ENCODE measurements around the gene BPI.
A peak's percentile ranks its signal among the peaks of the same experiment; 100 is the strongest.
"Not testable (repeated sequence)": the region's sequence is repeated elsewhere in the genome, so short reads cannot be mapped to it uniquely, and the experiment has no call there.

The BPI gene

DNA sequence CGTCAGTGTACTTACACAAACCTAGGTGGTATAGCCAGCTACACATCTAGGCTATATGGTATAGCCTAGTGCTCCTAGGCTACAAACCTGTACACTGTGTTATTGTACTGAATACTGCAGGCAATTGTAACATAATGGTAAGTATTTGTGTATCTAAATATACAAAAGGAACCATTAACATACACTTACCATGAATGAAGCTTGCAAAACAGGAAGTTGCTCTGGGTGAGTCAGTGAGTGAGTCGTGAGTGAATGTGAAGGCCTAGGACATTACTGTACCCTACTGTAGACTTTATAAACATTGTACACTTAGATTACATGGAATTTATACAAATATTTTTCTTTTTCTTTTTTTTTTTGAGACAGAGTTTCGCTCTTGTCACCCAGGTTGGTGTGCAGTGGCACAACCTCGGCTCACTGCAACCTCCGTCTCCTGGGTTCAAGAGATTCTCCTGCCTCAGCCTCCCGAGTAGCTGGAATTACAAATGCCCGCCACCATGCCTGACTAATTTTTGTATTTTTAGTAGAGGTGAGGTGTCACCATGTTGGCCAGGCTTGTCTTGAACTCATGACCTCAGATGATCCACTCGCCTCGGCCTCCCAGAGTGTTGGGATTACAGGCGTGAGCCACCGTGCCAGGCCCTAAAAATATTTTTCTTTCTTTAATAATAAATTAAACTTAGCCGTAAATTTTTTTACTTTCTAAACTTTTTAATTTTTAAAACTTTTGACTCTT, 28.0 kb upstream of the BPI start:
- no peak overlapping the region for H3K4me3 ChIP-seq (ENCODE audit: control insufficient read depth, low read depth, low read length)
- DNase-seq (ENCODE audit: low read depth) = peak; percentile 38
- TF ChIP-seq, protein P1, sequence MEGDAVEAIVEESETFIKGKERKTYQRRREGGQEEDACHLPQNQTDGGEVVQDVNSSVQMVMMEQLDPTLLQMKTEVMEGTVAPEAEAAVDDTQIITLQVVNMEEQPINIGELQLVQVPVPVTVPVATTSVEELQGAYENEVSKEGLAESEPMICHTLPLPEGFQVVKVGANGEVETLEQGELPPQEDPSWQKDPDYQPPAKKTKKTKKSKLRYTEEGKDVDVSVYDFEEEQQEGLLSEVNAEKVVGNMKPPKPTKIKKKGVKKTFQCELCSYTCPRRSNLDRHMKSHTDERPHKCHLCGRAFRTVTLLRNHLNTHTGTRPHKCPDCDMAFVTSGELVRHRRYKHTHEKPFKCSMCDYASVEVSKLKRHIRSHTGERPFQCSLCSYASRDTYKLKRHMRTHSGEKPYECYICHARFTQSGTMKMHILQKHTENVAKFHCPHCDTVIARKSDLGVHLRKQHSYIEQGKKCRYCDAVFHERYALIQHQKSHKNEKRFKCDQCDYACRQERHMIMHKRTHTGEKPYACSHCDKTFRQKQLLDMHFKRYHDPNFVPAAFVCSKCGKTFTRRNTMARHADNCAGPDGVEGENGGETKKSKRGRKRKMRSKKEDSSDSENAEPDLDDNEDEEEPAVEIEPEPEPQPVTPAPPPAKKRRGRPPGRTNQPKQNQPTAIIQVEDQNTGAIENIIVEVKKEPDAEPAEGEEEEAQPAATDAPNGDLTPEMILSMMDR (IDR thresholded peaks at IDR 0.05; ENCODE audit: control insufficient read depth, insufficient read depth, low read depth, low read length, missing control alignments) = no peak

DNA sequence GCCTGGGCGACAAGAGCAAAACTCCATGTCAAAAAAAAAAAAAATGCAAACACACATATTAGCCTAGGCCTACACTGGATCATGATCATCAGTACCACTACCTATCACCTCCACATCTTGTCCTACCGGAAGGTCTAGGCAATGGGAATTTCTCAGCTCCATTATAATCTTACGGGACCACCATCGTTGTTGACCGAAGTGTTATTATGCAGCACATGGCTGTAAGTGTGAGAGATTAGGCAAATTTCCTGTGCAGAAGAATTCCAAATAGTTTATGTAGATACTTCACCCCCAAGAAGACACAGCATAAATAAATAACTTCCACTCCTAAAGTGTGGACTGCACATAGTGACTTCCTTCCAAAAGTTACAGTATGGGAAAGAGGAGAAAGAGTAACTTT, 26.7 kb upstream of the BPI start:
- no peak overlapping the region for H3K4me3 ChIP-seq (ENCODE audit: control insufficient read depth, low read depth, low read length)
- DNase-seq (ENCODE audit: low read depth) = no peak
- TF ChIP-seq, protein P1 (IDR thresholded peaks at IDR 0.05; ENCODE audit: control insufficient read depth, insufficient read depth, low read depth, low read length, missing control alignments) = no peak

DNA sequence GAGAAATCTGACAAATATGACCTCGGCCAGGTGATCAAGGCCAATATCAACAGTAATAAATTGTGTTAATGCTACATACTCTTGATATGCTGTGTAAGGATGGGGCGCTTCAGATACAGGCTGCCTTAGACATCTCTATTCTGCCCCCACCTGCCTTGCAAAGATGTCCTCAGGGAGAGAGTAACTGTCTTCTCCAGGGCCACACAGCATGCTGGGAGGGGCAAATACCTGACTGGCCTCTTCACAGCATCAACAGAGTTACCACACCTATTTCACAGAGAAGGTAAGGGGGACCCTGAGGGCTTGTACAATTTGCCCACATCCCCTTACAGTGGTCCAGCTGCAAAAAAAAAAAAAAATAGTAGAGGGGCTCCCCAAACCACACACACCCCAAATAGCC, 26.3 kb upstream of the BPI start:
- TF ChIP-seq, protein P1 (IDR thresholded peaks at IDR 0.05; ENCODE audit: control insufficient read depth, insufficient read depth, low read depth, low read length, missing control alignments) = no peak
- no peak overlapping the region for H3K4me3 ChIP-seq (ENCODE audit: control insufficient read depth, low read depth, low read length)
- no peak for DNase-seq (ENCODE audit: low read depth)

DNA sequence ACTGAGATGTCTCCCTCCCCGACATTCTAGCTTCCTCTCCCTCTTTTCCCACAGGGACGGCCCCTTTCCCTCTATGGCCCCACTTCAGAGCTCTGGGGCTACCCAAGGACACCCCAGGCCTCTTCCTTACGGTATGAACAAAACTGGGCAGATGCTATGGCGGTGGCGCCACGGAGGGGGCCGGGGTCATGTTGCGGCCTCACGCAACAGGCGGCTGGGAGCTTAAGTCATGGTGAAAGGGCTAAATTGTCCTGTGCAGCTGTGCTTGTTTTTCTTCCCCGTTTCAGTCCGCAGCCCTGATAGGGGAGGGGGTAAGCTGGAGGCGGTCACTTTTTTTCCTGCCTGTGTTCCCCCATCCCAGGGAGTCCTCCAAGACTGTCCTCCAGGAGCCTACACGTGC, 25.8 kb upstream of the BPI start:
- no peak for DNase-seq (ENCODE audit: low read depth)
- TF ChIP-seq, protein P1 (IDR thresholded peaks at IDR 0.05; ENCODE audit: control insufficient read depth, insufficient read depth, low read depth, low read length, missing control alignments) = no peak
- H3K4me3 ChIP-seq (ENCODE audit: control insufficient read depth, low read depth, low read length) = no peak overlapping the region

DNA sequence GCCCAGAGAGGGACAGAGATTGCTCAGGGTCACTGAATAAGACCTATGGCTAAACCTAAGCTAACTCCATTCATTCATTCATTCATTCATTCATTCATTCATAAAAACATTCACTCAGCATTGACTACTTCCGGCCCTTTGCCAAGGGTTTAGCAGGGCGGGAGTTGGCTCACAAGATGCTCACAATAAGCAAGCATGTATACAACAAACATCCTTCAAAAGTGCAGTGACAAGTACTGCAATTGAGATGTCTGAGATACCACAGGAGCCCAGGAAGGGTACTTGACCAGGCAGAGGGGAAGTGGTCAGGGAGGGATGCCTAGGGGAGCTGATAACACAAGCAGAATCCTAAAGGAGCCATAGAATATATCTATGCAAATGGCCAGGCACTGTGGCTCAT, 25.2 kb upstream of the BPI start:
- H3K4me3 ChIP-seq (ENCODE audit: control insufficient read depth, low read depth, low read length) = no peak overlapping the region
- TF ChIP-seq, protein P1 (IDR thresholded peaks at IDR 0.05; ENCODE audit: control insufficient read depth, insufficient read depth, low read depth, low read length, missing control alignments) = no peak
- DNase-seq (ENCODE audit: low read depth) = no peak

DNA sequence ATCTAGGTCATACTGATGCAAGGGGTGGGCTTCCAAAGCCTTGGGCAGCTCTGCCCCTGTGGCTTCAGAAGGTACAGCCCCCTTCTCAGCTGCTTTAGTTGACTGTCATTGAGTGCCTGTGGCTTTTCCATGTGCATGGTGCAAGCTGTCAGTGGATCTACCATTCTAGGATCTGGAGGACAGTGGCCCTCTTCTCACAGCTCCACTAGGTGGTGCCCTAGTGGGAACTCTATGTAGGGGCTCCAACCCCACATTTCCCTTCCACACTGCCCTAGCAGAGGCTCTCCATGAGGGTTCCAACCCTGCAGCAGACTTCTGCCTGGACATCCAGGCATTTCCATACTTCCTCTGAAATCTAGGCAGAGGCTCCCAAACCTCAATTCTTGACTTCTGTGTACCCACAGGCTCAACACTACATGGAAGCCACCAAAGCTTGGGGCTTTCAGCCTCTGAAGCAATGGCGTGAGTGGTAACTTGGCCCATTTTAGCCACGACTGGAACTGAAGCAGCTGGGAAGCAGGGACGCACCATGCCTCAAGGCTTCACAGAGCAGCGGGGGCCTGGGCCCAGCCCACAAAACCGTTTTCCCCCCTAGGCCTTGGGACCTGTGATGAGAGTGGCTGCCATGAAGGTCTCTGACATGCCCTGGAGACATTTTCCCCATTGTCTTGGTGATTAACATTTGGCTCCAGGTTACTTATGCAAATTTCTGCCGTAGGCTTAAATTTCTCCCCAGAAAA, 22.6 kb upstream of the BPI start:
- DNase-seq (ENCODE audit: low read depth); H3K4me3 ChIP-seq (ENCODE audit: control insufficient read depth, low read depth, low read length): not testable (repeated sequence)

DNA sequence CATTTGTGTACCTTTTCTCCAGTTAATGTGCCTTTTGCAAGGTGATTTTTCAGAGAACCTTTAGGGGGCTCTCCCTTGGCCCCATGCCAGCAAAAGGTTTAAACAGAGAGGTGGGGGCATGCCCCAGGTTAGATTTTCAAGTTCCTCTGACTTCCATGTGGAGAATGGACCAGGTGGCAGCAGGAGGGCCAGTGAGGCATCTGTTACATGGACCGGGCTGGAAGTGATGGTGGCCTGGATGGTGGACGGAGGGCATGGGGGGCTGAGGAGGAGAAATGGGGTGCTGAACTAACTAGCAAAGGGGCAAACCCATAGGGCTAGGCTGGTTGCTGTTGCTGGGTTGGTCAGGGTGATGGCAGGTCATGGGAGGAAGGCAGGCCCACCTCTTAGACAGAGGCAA, 20.7 kb upstream of the BPI start:
- H3K4me3 ChIP-seq (ENCODE audit: control insufficient read depth, low read depth, low read length) = no peak overlapping the region
- TF ChIP-seq, protein P1 (IDR thresholded peaks at IDR 0.05; ENCODE audit: control insufficient read depth, insufficient read depth, low read depth, low read length, missing control alignments) = no peak
- no peak for DNase-seq (ENCODE audit: low read depth)

DNA sequence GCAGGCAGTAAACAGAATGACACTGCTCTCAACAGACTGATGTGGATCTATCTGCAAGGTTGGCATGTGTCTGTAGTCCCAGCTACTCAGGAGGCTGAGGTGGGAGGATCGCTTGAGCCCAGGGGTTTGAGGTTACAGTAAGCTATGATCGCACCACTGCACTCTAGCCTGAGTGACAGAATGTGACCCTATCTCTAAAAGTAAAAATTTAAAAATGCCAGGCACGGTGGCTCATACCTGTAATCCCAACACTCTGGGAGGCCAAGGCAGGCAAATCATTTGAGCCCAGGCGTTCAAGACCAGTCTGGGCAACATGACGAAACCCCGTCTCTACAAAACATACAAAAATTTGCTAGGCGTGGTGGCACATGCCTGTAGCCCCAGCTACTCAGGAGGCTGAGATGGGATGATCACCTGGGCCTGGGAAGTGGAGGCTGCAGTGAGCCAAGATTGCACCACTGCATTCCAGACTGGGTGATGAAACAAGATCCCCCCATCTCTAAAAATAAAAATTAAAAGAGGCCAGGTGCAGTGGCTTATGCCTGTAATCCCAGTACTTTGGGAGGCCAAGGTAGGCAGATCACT, 19.8 kb upstream of the BPI start:
- H3K4me3 ChIP-seq (ENCODE audit: control insufficient read depth, low read depth, low read length); DNase-seq (ENCODE audit: low read depth): not testable (repeated sequence)
